ENCODE results near the gene CD58.

The CD58 gene

GRCh38 chr1:116470671-116471070 lies 100.2 kb downstream of the CD58 start:
- DNase-seq (ENCODE audit: low read depth): no peak

GRCh38 chr1:116466810-116467557 lies 103.8 kb downstream of the CD58 start:
- no peak for DNase-seq (ENCODE audit: low read depth)

GRCh38 chr1:116465845-116466685 lies 104.8 kb downstream of the CD58 start:
- DNase-seq (ENCODE audit: low read depth): no peak

DNA sequence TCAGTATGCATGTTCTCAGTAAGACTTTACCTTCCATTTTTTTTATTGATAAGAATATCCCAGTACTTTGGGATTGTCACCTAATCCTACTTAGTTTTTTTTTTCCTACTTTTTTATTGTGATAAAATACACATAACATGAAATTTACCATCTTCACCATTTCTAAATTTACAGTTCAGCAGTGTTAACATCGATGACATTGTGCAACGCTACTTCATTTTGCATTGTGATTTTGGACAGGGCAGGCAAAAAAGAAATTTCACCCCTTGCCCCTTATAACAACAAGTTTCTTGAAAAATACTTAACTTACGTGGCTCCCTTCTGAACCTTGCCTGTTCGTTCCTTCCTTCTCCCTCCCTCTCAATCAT lies 105.4 kb downstream of the CD58 start:
- no peak for DNase-seq (ENCODE audit: low read depth)
